GM18868 (cell line): ENCODE data around the gene SPARC.
A peak's percentile ranks its signal among the peaks of the same experiment; 100 is the strongest.

ENCODE experiments used
- ATAC-seq: cut with Tn5 transposase; IDR thresholded peaks from one replicate; pipeline ENCODE4 v1.9.1; 2021; ENCODE audit warnings: mild to moderate bottlenecking, moderate library complexity; ENCODE audit not compliant: unreplicated experiment

SPARC gene

DNA sequence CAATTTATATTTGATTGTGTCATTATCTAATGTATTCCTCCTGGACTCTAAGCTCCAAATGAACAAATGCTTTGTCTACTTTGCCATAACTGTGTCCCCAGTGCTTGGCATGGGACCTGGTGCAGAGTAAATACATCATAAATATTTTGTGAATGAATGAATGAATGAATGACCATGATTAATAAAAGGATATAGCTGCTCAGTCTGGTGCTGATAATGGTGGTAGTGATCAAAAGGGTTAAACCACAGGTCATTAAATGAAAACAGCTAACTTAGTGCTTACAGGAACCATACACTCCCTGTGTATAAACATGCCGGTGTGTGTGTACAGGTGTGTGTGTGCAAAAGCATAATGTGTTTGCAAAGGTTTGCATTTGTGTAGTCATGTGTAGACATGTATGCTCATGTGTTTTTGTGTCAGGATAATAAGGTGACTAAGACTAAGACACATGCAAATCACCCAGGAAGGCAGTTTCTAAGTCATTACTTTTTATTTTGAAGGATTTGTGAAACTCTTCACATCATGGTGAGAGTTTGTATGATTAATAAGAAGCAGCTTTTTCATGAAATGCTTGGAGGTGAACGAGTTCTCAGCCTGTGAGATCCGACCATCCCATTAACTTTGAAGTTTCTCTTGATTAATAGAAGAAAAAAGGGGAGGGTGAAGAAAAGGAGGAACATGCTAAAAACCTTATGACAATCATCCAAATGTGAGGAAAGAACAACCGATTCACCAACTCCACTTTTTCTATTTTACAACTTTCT, 24.6 kb downstream of the SPARC start:
- ATAC-seq: peak; percentile 71

DNA sequence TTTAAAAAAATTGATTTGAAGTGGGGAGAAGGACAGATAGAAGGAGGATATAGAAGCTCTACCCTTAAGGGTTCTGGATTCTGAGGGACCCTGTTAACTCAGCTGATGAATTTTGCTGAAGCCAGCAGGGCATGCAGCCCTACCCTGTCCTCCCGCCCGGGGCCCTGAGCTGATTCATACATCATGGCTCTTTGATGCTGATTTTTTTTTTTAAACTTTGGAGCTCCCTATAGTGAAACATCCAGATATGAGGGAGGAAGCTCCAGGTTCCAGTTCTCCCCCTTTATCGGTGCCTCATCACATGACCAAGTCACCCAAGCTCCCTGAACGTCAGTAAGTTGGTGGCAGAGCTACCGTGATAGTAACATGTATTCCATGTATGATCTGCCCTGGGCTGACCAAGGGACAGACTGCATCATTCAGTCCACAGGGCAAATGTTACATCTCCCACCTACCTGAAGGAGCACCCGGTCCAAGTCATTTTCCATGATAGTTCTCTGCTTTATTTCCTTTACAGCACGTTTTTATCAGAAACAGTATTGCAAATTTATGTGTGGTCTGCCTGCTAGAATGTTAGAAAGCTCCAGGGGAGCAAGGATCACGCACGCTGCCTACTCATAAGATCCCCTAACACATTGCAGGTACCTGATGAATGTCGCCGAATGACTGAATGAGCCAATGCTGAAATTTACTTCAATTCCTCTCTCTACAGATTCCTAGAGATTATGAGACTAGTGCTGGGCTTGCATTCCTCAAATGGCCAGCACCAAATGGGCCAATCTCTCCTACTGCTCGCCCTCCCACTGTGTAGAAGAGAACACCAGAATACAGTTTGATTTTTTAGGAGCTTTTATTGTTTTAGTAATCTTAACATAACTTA, 25.9 kb downstream of the SPARC start:
- no peak for ATAC-seq

DNA sequence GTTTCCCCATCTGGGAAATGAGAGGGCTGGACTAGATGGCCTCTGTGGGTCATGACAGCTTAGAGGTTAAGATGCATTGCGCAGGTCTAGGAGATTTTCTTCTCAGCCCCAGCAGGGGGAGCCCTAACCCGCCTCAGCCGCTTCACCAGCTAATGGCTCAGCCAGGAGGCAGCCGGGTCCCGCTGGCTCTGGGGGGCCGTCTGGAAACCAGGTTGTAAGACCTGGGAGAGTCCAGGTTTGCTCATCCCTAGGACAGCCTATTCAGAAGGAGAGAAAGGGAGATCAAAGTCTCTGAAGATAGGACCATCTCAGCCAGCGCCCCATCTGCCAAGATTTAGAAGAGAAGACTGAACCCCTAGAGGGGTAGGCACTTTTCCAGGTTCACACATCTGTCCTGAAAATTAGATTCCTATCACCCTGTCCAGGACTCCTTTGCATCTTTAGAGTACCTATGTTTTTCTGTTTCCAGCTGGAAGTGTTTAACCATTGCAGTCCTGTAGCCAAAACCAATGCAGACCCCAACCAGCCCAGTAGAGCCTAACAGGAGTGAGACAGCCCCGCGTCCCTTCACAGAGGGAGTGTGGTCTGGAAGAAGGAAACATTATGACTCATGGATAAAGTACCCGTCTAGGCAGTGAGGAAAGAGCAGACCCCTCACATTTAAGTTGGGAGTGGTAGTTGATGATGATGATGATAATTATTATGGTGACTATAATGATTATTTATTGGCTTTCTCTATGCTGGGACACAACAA, 27.5 kb downstream of the SPARC start:
- ATAC-seq: peak; percentile 55

DNA sequence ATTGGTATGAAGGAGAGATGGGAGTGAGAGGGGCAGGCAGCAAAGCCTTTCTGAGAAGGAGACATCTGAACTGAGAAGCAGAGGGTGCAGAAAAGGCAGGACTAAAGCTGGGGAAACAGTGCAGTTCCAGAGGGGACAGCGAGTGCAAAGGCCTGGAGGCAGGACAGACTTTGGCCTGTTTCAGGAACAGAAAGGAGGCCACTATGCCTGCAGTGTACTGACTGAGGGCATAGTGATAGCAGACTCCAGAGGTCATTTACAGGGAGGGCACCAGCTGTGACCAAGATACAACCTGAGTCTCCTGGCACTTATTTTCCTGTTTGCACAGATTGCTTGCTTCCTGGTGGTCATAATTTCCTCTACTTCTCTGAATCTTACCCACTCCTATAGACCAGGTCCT, 29.6 kb downstream of the SPARC start:
- ATAC-seq: no peak

DNA sequence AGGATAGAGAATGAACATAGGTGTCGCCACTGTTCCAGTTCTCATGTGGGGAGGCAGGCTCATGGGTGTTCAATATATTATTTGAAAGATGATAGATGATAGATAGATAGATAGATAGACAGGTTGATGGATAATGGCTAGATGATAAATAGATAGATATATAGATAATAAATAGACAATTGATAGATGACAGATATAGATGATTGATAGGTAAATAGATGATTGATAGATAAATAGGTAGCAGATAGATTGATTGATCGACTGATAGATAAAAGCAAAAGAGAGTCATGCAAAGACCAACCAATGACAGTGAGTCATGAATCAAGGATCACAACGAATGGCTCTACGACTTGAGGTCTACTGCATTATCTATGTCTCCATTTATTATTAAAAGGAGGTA, 30.4 kb downstream of the SPARC start:
- ATAC-seq: no peak

DNA sequence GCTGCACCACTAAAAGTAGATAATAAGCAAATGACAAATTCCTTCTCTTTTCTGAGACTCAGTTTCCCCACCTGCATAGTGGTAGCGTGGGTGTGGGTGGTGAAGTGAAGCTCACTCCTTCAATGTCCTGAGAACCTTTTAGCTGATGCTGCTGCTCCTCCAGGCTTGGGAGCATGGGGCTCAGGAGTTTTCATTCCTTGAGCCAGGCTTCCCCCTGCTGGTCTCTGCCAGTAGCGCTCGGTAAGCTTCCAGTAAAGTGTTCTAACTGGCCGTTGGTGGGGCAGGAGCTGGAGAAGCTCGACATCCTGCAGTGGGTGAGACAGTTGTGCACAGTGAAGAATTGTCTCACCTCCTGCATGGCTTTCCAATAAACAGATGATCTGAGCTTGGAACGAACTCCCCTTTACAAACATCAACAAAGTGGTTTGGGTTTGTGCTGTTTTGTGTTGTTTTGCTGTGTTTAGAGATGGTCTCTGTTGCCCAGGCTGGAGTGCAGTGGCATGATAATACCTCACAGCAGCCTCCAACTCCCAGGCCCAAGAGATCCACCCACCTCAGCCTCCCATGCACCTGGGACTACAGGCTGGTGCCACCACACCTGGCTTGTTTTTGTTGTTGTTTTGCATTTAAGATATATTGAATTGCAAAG, 34.6 kb downstream of the SPARC start:
- peak; percentile 99 for ATAC-seq

DNA sequence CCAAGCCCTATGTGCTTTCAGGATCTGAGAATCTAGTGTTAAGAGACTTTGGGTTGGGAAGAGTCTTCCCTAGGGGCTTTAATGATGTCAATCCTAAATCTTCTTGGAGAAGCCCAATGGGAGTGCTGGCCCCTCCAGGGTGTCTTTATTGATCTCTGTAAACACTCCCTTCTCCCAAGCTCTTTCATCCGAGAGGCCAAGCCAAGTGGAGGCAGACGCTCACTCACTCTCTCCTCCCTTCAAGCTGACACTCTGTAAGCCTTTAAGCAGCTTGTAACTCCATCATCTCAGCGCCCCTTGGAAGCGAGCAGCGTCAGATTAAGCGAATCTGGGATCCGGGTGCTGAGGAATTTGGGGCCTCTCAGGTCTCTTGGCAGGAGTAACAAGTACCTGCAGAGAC, 37.7 kb downstream of the SPARC start:
- no peak for ATAC-seq

DNA sequence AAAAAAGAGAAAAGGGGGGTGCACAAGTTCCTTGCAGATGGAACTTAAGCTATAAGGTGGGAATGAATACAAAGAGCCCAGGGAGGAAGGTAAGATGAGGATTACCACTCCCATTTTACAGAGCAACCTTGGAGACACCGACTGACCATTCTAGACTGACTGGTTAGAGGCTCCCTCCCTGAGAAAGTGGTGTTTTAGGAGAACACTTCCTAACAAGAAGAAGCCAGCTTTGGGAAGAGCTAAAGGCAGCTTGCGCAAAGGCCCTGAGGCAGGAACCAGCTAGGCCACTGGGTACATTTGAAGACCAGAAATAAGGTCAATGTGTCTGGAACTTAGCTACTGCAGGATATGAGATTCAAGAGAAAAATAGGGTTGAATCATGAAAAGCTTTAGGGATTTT, 38.6 kb downstream of the SPARC start:
- no peak for ATAC-seq

DNA sequence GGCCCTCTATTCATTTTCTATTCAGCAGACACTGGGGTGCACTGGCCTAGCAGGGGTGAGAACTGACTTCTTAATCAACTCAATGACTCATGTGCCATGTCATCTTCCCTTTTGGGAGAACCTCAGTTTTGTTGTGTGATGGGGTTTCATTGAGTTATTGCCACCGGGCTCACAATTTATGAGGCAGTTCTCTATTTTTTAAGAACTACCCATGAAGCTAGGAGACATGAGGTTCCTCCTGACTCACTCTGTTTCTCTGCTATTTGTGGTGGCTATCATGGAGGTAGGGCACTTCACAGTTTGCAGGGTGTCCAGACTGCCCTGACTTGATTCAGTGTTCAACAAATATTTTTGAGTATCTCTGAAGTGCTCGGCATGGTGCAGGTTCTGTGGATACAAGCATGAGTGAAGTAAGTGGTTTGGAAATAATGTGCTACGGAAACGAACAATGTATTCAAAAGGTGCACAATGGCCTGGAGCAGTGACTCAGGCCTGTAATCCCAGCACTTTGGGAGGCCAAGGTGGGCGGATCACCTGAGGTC, 39.3 kb downstream of the SPARC start:
- no peak for ATAC-seq

DNA sequence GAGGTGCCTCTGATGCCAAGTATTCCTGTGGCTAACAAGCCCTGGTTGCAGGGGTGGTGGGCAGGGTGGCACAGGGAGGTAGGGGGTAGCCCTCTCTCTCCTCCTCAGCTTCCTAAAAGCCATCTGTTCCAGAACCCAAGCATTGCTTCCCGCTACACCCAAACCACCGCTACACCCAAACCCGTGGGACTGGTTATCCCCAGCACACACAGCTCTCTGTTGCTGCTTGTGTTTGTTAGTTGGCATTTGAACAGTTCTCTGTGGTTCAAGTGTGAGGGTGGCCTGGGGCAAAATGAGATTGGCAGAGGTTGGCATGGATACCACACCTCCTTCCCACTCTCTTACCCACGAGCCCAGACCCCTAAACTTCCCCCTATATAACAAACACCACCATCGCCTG, 40.4 kb downstream of the SPARC start:
- ATAC-seq: no peak

DNA sequence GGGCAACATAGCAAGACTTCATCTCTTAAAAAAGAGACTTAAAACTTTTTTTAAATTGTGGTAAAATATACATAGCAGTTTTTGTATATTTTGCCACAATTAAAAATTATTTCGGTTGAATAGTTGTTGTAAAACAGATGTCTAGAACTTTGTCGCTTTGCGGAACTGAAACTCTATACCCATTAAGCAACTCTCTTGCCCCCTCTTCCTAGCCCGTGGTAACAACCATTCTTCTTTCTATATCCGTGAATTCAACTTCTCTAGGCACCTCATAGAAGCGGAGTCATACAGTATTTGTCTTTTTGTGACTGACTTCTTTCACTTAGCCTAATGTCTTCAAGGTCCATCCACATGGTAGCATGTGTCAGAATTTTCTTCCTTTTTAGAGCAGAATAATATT, 43.3 kb downstream of the SPARC start:
- no peak for ATAC-seq

DNA sequence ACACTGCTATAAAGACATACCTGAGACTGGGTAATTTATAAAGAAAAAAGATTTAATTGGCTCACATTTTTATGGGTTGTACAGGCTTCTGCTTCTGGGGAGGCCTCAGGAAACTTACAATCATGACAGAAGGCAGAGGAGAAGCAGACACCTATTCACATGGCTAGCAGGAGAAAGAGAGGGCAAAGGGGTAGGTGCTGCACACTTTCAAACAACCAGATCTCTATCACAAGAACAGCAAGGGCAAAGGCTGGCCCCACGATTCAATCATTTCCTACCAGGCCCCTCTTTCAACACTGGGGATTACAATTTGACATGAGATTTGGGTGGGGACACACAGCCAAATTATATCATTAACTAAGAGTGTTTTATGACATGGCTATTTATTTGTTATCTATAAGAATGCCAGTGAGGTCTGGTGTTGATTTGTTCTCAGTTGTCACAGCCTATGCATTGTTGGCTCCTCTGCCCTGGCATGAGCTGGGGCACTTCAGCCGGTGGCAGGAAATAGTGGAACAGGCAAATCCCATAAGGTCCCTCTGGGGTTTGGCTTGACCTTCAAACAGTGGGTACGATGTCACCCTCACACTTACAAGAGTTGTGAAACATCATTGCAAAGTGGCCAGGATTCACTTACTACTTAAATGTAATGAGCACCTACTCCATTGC, 44.1 kb downstream of the SPARC start:
- no peak for ATAC-seq

DNA sequence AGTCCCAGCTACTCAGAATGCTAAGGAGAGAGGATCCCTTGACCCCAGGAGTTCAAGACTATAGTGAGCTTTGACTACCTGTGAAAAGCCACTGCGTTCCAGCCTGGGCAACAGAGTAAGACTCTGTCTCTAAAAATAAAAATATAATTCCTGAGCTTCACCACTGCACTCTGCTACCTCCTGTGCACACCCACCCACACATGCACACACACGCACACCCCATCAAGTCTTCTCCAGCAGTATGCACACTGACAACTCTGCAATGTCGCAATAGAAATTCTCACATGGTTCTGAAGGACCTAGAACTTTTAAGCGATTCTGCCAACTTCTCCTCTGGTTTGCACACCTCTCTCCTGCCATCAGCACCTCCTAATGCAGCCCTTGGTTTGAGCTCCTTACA, 48.1 kb downstream of the SPARC start:
- ATAC-seq: no peak

DNA sequence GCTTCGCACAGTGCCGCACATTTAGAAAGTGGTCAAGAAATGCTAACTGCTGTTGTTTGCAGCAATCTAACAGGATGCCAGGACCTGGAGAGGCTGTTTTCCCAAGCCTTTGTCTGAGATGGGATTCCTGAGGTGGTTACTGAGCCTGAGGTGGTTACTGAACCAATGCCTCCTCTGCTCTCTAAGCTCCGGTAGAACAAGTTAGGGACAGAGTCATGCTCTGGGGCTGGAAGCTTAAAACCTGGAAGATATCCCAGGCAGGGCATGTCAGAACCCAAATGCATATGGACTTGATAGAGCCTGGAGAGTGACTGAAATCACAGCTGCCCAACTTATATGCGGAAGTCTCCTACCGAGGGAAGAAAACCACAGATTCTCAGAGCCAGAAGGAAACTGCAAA, 49.0 kb downstream of the SPARC start:
- ATAC-seq: no peak

DNA sequence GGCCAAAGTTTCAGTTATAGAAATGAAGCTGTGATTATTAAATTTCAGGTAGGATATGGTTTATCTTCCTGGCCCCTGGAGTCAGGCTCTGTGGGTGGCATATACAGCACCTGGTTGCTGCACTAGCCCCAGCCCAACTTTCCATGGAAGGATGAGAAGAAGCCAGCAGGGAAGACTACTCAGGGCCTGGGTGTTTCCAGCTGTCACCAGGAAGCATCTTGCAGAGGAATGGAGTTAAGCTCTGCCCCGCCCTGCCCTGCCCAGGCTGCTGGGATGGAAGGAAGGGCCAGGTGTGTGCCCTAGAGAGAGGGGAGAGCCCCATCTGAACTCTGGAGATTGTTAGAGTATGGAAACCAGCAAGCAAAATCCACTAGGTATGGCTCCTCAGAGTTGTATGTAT, 52.8 kb downstream of the SPARC start:
- no peak for ATAC-seq

DNA sequence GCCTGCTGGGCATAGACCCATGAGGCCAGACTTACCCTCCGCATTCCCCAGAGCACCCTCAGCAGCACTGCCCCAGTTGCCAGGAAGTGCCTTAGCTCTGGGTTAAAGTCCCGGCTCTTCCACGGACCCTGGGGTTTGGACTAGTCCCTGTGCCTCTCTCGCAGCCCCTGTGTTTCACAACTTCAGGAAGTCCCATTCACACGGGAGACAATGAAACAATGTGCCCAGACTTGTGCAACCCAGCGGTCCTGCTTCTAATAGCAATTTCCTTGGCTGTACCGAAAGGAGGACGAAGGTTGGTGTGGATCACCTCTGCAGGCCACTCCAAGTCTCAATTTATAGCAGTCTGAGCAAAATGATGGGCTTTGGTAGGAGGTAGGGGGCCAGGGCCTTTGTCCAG, 53.8 kb downstream of the SPARC start:
- no peak for ATAC-seq

DNA sequence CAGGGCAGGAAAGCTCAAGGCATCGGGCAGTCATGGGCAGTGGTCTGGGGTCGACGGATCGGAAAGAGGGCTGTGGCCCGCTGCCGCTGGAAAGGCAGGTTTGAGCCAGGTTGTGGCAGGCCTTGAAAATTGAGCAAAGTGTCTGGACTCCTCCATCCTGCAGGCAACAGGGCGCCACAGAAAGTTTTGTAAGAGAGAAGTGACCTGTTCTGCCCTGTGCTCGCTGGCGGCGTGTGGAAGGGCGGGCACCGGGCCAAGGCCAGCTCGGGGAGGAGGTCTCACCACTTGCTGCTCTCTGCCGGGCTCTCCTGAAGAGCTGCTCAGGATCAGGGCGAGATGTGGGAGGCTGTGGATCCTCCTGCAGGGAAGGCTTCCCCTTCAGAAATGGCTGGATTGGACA, 54.2 kb downstream of the SPARC start:
- no peak for ATAC-seq

DNA sequence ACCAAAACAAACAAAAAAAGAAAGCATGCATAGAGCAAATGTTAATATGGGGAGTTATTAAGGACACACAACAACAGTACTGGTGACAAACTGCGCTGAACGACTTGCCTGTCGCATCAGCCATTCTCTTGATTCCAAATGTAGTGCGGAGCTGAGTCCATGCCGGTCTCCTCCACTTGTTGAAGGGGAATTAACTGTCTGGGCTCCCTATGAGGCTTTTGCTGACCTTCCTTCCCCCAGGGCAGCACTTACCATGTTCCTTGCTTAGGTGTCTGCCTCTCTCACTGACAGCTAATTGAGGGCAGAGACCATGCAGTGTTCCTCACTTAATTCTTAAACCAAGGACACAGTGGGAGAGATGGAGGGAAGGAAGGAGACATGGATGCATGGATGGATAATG, 54.8 kb downstream of the SPARC start:
- ATAC-seq: no peak

DNA sequence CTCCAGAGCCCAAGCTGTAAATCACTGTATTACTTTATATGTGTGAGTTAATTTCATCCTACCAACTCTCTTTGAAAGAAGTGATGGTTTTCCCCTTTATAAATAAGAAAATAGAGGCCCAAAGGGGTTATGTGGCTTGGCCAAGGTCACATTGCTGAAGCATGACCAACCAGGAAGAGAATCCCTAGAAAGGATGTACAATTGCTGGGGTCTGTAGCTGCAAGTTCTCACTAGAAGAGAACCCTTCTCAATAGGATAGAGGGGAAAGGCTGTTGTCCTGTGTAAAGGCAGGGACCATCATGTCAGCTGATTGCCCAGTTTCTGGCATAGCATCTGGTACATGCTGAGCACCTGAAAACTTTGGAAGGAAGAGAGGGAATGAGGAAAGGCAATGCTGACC, 56.6 kb downstream of the SPARC start:
- no peak for ATAC-seq

DNA sequence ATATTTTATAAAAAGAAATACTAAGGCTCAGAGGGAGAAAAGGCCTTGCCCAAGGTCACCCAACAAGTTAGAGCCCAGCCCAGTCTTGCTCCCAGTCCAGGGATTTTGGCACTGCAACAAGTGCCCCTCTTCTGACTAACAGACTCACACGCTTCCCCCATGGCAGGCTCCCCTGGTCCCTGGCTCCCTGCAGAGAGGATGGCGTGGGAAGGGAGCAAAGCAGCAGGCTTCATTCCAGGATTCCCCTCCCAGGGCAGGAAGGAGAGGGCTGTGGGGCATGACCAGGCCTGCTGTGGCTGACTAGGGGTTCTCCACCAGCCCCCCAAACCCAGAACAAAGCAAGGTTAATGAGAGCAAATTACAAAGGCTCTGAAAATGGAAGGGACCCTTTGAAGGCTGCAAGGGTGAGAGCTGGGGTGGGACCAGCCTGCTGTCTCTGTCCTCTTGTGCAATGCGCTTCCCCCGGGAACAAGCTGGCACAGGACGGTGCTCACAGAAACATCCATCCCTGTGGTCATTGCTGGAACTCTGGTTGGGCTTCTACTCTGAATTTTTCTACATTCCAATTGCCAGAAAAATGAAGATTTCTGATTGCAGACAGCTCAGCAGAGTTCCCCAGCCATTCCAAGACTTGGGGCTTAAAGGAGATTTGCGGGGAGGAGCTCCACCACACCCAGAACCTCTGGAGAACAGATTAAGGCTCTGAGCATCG, 58.4 kb downstream of the SPARC start:
- ATAC-seq: no peak
